Astrocyte (in vitro differentiated cells and primary cell): ENCODE results near the gene PKDCC. TPM values are rescaled to one million over a fixed set of nuclear protein-coding genes. Genes with fewer than 3 reads are reported as not detected.

Source experiments
- DNase-seq: peaks from one replicate; pipeline ENCODE4 v3.0.0-alpha.2; 2010; ENCODE audit warnings: low read depth
- FAIRE-seq: peaks from 2 replicates; lab custom pipeline; 2011; peaks lifted over from hg19 to GRCh38; lab: Jason Lieb, UNC
- H2AFZ ChIP-seq: 2 replicates; pipeline ENCODE4 v1.6.0; 2012; ENCODE audit warnings: low read depth, low read length, inconsistent platforms
- H3K27ac ChIP-seq: 2 replicates; pipeline ENCODE4 v1.5.1; 2011; ENCODE audit warnings: low read depth, low read length, inconsistent platforms
- H3K27me3 ChIP-seq: 2 replicates; pipeline ENCODE4 v1.6.0; 2011; ENCODE audit warnings: low read length, inconsistent platforms; ENCODE audit not compliant: insufficient read depth
- H3K36me3 ChIP-seq: 2 replicates; pipeline ENCODE4 v1.5.1; 2011; ENCODE audit warnings: low read length, inconsistent platforms; ENCODE audit not compliant: insufficient read depth
- H3K4me1 ChIP-seq: 2 replicates; pipeline ENCODE4 v1.5.1; 2011; ENCODE audit warnings: low read length, inconsistent platforms; ENCODE audit not compliant: insufficient read depth
- H3K4me2 ChIP-seq: 2 replicates; pipeline ENCODE4 v1.6.0; 2012; ENCODE audit warnings: low read length, inconsistent platforms
- H3K4me3 ChIP-seq: 2 replicates; pipeline ENCODE4 v1.5.1; 2011; ENCODE audit warnings: low read depth, mild to moderate bottlenecking, low read length, inconsistent platforms; ENCODE audit not compliant: insufficient read depth
- H3K79me2 ChIP-seq: 2 replicates; pipeline ENCODE4 v1.6.0; 2012; ENCODE audit warnings: mild to moderate bottlenecking, low read length, inconsistent platforms; ENCODE audit not compliant: insufficient read depth
- H3K9ac ChIP-seq: 2 replicates; pipeline ENCODE4 v1.6.0; 2012; ENCODE audit warnings: mild to moderate bottlenecking, low read length, inconsistent platforms
- H3K9me3 ChIP-seq: 2 replicates; pipeline ENCODE4 v1.5.1; 2012; ENCODE audit warnings: low read depth, mild to moderate bottlenecking, low read length, inconsistent platforms; ENCODE audit not compliant: insufficient read depth
- H4K20me1 ChIP-seq: 2 replicates; pipeline ENCODE4 v1.6.0; 2012; ENCODE audit warnings: low read length, inconsistent platforms; ENCODE audit not compliant: insufficient read depth
- H3K27ac Mint-ChIP-seq: one replicate; pipeline ENCODE4 v1.8.0; 2021; ENCODE audit warnings: mild to moderate bottlenecking, mixed read lengths; ENCODE audit not compliant: unreplicated experiment
- H3K27me3 Mint-ChIP-seq: one replicate; pipeline ENCODE4 v1.8.0; 2021; ENCODE audit warnings: low read depth, mixed read lengths; ENCODE audit not compliant: unreplicated experiment
- H3K36me3 Mint-ChIP-seq: one replicate; pipeline ENCODE4 v1.8.0; 2021; ENCODE audit warnings: low read depth, mixed read lengths; ENCODE audit not compliant: unreplicated experiment
- H3K4me1 Mint-ChIP-seq: one replicate; pipeline ENCODE4 v1.8.0; 2021; ENCODE audit warnings: low read depth, mixed read lengths; ENCODE audit not compliant: unreplicated experiment
- H3K4me3 Mint-ChIP-seq: one replicate; pipeline ENCODE4 v1.8.0; 2021; ENCODE audit warnings: mild to moderate bottlenecking, moderate library complexity, mixed read lengths; ENCODE audit not compliant: unreplicated experiment
- H3K9me3 Mint-ChIP-seq: one replicate; pipeline ENCODE4 v1.8.0; 2021; ENCODE audit warnings: mild to moderate bottlenecking, mixed read lengths; ENCODE audit not compliant: unreplicated experiment
- CTCF ChIP-seq: IDR thresholded peaks from 2 replicates; pipeline ENCODE4 v1.5.1; 2011; ENCODE audit warnings: low read depth, mild to moderate bottlenecking, inconsistent platforms, low read length, moderate library complexity; ENCODE audit not compliant: insufficient read depth
- EZH2 ChIP-seq: IDR thresholded peaks from 2 replicates; pipeline ENCODE4 v1.6.1; 2012; ENCODE audit warnings: mild to moderate bottlenecking, low read length, inconsistent platforms; ENCODE audit not compliant: insufficient read depth
- total RNA-seq: library from RNA; stranded (reverse); gene quantifications from 2 replicates; pipeline ENCODE4 v1.2.1, GENCODE V29; 2021

The PKDCC gene
- total RNA-seq, 1 donor from 2014 or later, result 6.9 TPM

- H3K9ac ChIP-seq, result no peak overlapping the region
- TF ChIP-seq CTCF (no peak), EZH2 (no peak)
- H3K79me2 ChIP-seq, result no peaks in the 10 kb centered on the region
- no peak overlapping the region for H3K27ac ChIP-seq
- H3K4me3 ChIP-seq, result no peak overlapping the region
- DNase-seq (peak; percentile 29), FAIRE-seq (no peak)
- Mint-ChIP-seq H3K27me3 (peaks cover 6% of the 10 kb centered on the region), H3K4me3 (no peak overlapping the region), H3K27ac (peak overlapping the region; percentile 86), H3K4me1 (peaks cover 26% of the 10 kb centered on the region), H3K36me3 (no peaks in the 10 kb centered on the region), H3K9me3 (no peaks in the 10 kb centered on the region)
- peak overlapping the region; percentile 15 for H3K4me2 ChIP-seq
- H3K4me1 ChIP-seq, result peaks cover 10% of the 10 kb centered on the region
- no peaks in the 10 kb centered on the region for H3K9me3 ChIP-seq
- no peaks in the 10 kb centered on the region for H3K36me3 ChIP-seq
- no peaks in the 10 kb centered on the region for H4K20me1 ChIP-seq
- H3K27me3 ChIP-seq, result no peaks in the 10 kb centered on the region
- no peak overlapping the region for H2AFZ ChIP-seq
These were observed 37.9 kb upstream of the PKDCC start for GRCh38 chr2:42009657-42010580.

- Histone ChIP-seq H3K4me1 (peaks cover 10% of the 10 kb centered on the region), H3K9ac (no peak overlapping the region), H4K20me1 (no peaks in the 10 kb centered on the region), H3K9me3 (no peaks in the 10 kb centered on the region), H2AFZ (no peak overlapping the region), H3K4me2 (peak overlapping the region; percentile 3), H3K4me3 (no peak overlapping the region), H3K36me3 (no peaks in the 10 kb centered on the region), H3K27me3 (no peaks in the 10 kb centered on the region), H3K27ac (no peak overlapping the region), H3K79me2 (no peaks in the 10 kb centered on the region)
- Mint-ChIP-seq H3K27ac (peak overlapping the region; percentile 86), H3K4me1 (peaks cover 26% of the 10 kb centered on the region), H3K27me3 (peaks cover 6% of the 10 kb centered on the region), H3K36me3 (no peaks in the 10 kb centered on the region), H3K4me3 (peak overlapping the region; percentile 67), H3K9me3 (peaks cover 2% of the 10 kb centered on the region)
- TF ChIP-seq CTCF, result no peak
- TF ChIP-seq EZH2, result no peak
- FAIRE-seq (no peak), DNase-seq (peak; percentile 88)
These were observed 37.0 kb upstream of the PKDCC start for GRCh38 chr2:42010743-42011298.
